Astrocyte (in vitro differentiated cells and primary cell): ENCODE measurements around the gene CABLES1. TPM values are rescaled to one million over a fixed set of nuclear protein-coding genes. Genes with fewer than 3 reads are reported as not detected.

Experiments used
- DNase-seq: peaks from one replicate; pipeline ENCODE4 v3.0.0-alpha.2; 2010; ENCODE audit warnings: low read depth
- FAIRE-seq: peaks from 2 replicates; lab custom pipeline; 2011; peaks lifted over from hg19 to GRCh38; lab: Jason Lieb, UNC
- H2AFZ ChIP-seq: 2 replicates; pipeline ENCODE4 v1.6.0; 2012; ENCODE audit warnings: low read depth, low read length, inconsistent platforms
- H3K27ac ChIP-seq: 2 replicates; pipeline ENCODE4 v1.5.1; 2011; ENCODE audit warnings: low read depth, low read length, inconsistent platforms
- H3K27me3 ChIP-seq: 2 replicates; pipeline ENCODE4 v1.6.0; 2011; ENCODE audit warnings: low read length, inconsistent platforms; ENCODE audit not compliant: insufficient read depth
- H3K36me3 ChIP-seq: 2 replicates; pipeline ENCODE4 v1.5.1; 2011; ENCODE audit warnings: low read length, inconsistent platforms; ENCODE audit not compliant: insufficient read depth
- H3K4me1 ChIP-seq: 2 replicates; pipeline ENCODE4 v1.5.1; 2011; ENCODE audit warnings: low read length, inconsistent platforms; ENCODE audit not compliant: insufficient read depth
- H3K4me2 ChIP-seq: 2 replicates; pipeline ENCODE4 v1.6.0; 2012; ENCODE audit warnings: low read length, inconsistent platforms
- H3K4me3 ChIP-seq: 2 replicates; pipeline ENCODE4 v1.5.1; 2011; ENCODE audit warnings: low read depth, mild to moderate bottlenecking, low read length, inconsistent platforms; ENCODE audit not compliant: insufficient read depth
- H3K79me2 ChIP-seq: 2 replicates; pipeline ENCODE4 v1.6.0; 2012; ENCODE audit warnings: mild to moderate bottlenecking, low read length, inconsistent platforms; ENCODE audit not compliant: insufficient read depth
- H3K9ac ChIP-seq: 2 replicates; pipeline ENCODE4 v1.6.0; 2012; ENCODE audit warnings: mild to moderate bottlenecking, low read length, inconsistent platforms
- H3K9me3 ChIP-seq: 2 replicates; pipeline ENCODE4 v1.5.1; 2012; ENCODE audit warnings: low read depth, mild to moderate bottlenecking, low read length, inconsistent platforms; ENCODE audit not compliant: insufficient read depth
- H4K20me1 ChIP-seq: 2 replicates; pipeline ENCODE4 v1.6.0; 2012; ENCODE audit warnings: low read length, inconsistent platforms; ENCODE audit not compliant: insufficient read depth
- H3K27ac Mint-ChIP-seq: one replicate; pipeline ENCODE4 v1.8.0; 2021; ENCODE audit warnings: mild to moderate bottlenecking, mixed read lengths; ENCODE audit not compliant: unreplicated experiment
- H3K27me3 Mint-ChIP-seq: one replicate; pipeline ENCODE4 v1.8.0; 2021; ENCODE audit warnings: low read depth, mixed read lengths; ENCODE audit not compliant: unreplicated experiment
- H3K36me3 Mint-ChIP-seq: one replicate; pipeline ENCODE4 v1.8.0; 2021; ENCODE audit warnings: low read depth, mixed read lengths; ENCODE audit not compliant: unreplicated experiment
- H3K4me1 Mint-ChIP-seq: one replicate; pipeline ENCODE4 v1.8.0; 2021; ENCODE audit warnings: low read depth, mixed read lengths; ENCODE audit not compliant: unreplicated experiment
- H3K4me3 Mint-ChIP-seq: one replicate; pipeline ENCODE4 v1.8.0; 2021; ENCODE audit warnings: mild to moderate bottlenecking, moderate library complexity, mixed read lengths; ENCODE audit not compliant: unreplicated experiment
- H3K9me3 Mint-ChIP-seq: one replicate; pipeline ENCODE4 v1.8.0; 2021; ENCODE audit warnings: mild to moderate bottlenecking, mixed read lengths; ENCODE audit not compliant: unreplicated experiment
- CTCF ChIP-seq: IDR thresholded peaks from 2 replicates; pipeline ENCODE4 v1.5.1; 2011; ENCODE audit warnings: low read depth, mild to moderate bottlenecking, inconsistent platforms, low read length, moderate library complexity; ENCODE audit not compliant: insufficient read depth
- EZH2 ChIP-seq: IDR thresholded peaks from 2 replicates; pipeline ENCODE4 v1.6.1; 2012; ENCODE audit warnings: mild to moderate bottlenecking, low read length, inconsistent platforms; ENCODE audit not compliant: insufficient read depth
- total RNA-seq: library from RNA; stranded (reverse); gene quantifications from 2 replicates; pipeline ENCODE4 v1.2.1, GENCODE V29; 2021

Gene CABLES1
- total RNA-seq, 1 donor from 2014 or later = 14.5 TPM

GRCh38 chr18:23141104-23141999 lies 6.1 kb downstream of the CABLES1 start:
- Histone ChIP-seq H3K4me2 (no peak overlapping the region), H3K27ac (no peak overlapping the region), H3K9me3 (no peaks in the 10 kb centered on the region), H3K36me3 (no peaks in the 10 kb centered on the region), H3K27me3 (no peaks in the 10 kb centered on the region), H3K4me1 (peaks cover 25% of the 10 kb centered on the region), H3K4me3 (no peak overlapping the region), H2AFZ (no peak overlapping the region), H3K9ac (no peak overlapping the region), H3K79me2 (peaks cover 77% of the 10 kb centered on the region), H4K20me1 (peaks cover 80% of the 10 kb centered on the region)
- Mint-ChIP-seq H3K4me1 (peaks cover 31% of the 10 kb centered on the region), H3K27me3 (no peaks in the 10 kb centered on the region), H3K9me3 (no peaks in the 10 kb centered on the region), H3K27ac (no peak overlapping the region), H3K4me3 (no peak overlapping the region), H3K36me3 (peaks cover 5% of the 10 kb centered on the region)
- TF ChIP-seq CTCF = no peak
- TF ChIP-seq EZH2 = no peak
- FAIRE-seq (no peak), DNase-seq (no peak)

GRCh38 chr18:23142251-23142929 lies 7.1 kb downstream of the CABLES1 start:
- Mint-ChIP-seq H3K4me1 (peaks cover 31% of the 10 kb centered on the region), H3K9me3 (no peaks in the 10 kb centered on the region), H3K4me3 (no peak overlapping the region), H3K36me3 (peaks cover 5% of the 10 kb centered on the region), H3K27me3 (no peaks in the 10 kb centered on the region), H3K27ac (no peak overlapping the region)
- no peak overlapping the region for H3K9ac ChIP-seq
- no peak for TF ChIP-seq CTCF
- no peak for TF ChIP-seq EZH2
- H3K9me3 ChIP-seq = no peaks in the 10 kb centered on the region
- DNase-seq (no peak), FAIRE-seq (no peak)
- H3K79me2 ChIP-seq = peaks cover 68% of the 10 kb centered on the region
- H2AFZ ChIP-seq = no peak overlapping the region
- H3K36me3 ChIP-seq = no peaks in the 10 kb centered on the region
- H3K4me3 ChIP-seq = no peak overlapping the region
- no peaks in the 10 kb centered on the region for H3K27me3 ChIP-seq
- no peak overlapping the region for H3K27ac ChIP-seq
- peaks cover 73% of the 10 kb centered on the region for H4K20me1 ChIP-seq
- H3K4me2 ChIP-seq = no peak overlapping the region
- peaks cover 15% of the 10 kb centered on the region for H3K4me1 ChIP-seq
